Endometrial microvascular endothelial cells (primary cell): Measurements from ENCODE around the gene AGAP1. TPM values are rescaled to one million over a fixed set of nuclear protein-coding genes. Genes with fewer than 3 reads are reported as not detected.

ENCODE experiments used
- in situ Hi-C: cut with HindIII; loops from 2 replicates; pipeline ENCODE4 v1.10.0; 2017; ENCODE audit warnings: low sequenced_read_pairs, low pct_unique_long_range_greater_than_20kb; ENCODE audit errors: inconsistent ontology term
- total RNA-seq: library from RNA; depleted of rRNA; stranded (reverse); fragments of >200 nt; gene quantifications from one replicate; pipeline ENCODE4 v1.2.3, GENCODE V29; 2015; ENCODE audit errors: inconsistent ontology term

AGAP1 gene
- total RNA-seq, 1 donor from 2014 or later = 19.4 TPM

GRCh38 chr2:236177967-236178889 is 684.4 kb downstream of the AGAP1 start:
- in situ Hi-C loops = loop anchor here (25.0 kb wide), 1 partner anchor 391 kb away; no protein-coding TSS in a partner anchor

GRCh38 chr2:236178890-236179235 is 685.0 kb downstream of the AGAP1 start:
- in situ Hi-C loops = loop anchor here (25.0 kb wide), 1 partner anchor 392 kb away; no protein-coding TSS in a partner anchor

GRCh38 chr2:236179236-236180075 is 685.6 kb downstream of the AGAP1 start:
- in situ Hi-C loops = loop anchor here (25.0 kb wide), 1 partner anchor 392 kb away; no protein-coding TSS in a partner anchor

- in situ Hi-C loops = loop anchor here (25.0 kb wide), 1 partner anchor 393 kb away; no protein-coding TSS in a partner anchor
Measured at GRCh38 chr2:236180076-236180816, 686.4 kb downstream of the AGAP1 start.

GRCh38 chr2:236180831-236181453 is 687.1 kb downstream of the AGAP1 start:
- in situ Hi-C loops = loop anchor here (25.0 kb wide), 1 partner anchor 394 kb away; no protein-coding TSS in a partner anchor
